BJ (cell line): ENCODE data around the gene KIF6. TPM values are rescaled to one million over a fixed set of nuclear protein-coding genes. Genes with fewer than 3 reads are reported as not detected.
A peak's percentile ranks its signal among the peaks of the same experiment; 100 is the strongest.

Experiments used
- CTCF ChIA-PET: fragments of 350-600 bp; formaldehyde crosslinking; extraction: SDS; loops from one replicate; lab custom pipeline; 2021; ENCODE audit warnings: antibody characterized with exemption, inconsistent platforms; lab: Yijun Ruan, JAX
- POLR2A ChIA-PET: fragments of 300-600 bp; sonication (Branson Sonifier 250); formaldehyde crosslinking; extraction: SDS; loops from one replicate; lab custom pipeline; 2021; ENCODE audit warnings: antibody characterized with exemption; lab: Charles Lee
- DNase-seq: peaks from one replicate; pipeline ENCODE4 v3.0.0-alpha.2; 2011; ENCODE audit warnings: low read depth
- H3K27me3 ChIP-seq: 2 replicates; pipeline ENCODE4 v1.6.0; 2011; ENCODE audit warnings: low read length; ENCODE audit not compliant: control insufficient read depth, insufficient read depth
- H3K36me3 ChIP-seq: 2 replicates; pipeline ENCODE4 v1.5.1; 2011; ENCODE audit warnings: low read length; ENCODE audit not compliant: control insufficient read depth, insufficient read depth
- H3K4me3 ChIP-seq: 2 replicates; pipeline ENCODE4 v1.5.1; 2011; ENCODE audit warnings: low read depth, mild to moderate bottlenecking, control low read depth, low read length
- CTCF ChIP-seq: IDR thresholded peaks from 2 replicates; pipeline ENCODE4 v1.5.1; 2011; ENCODE audit warnings: low read depth, mild to moderate bottlenecking, control low read depth, inconsistent platforms, low read length, moderate library complexity; ENCODE audit not compliant: insufficient read depth
- polyA plus RNA-seq: library from polyadenylated mRNA; depleted of rRNA; stranded (reverse); fragments of >200 nt; gene quantifications from 2 replicates; pipeline ENCODE4 v1.2.3, GENCODE V29; 2011

Gene KIF6
- polyA plus RNA-seq, 1 experiment: 0.56 TPM

- DNase-seq: no peak
- H3K4me3 ChIP-seq: no peak overlapping the region
- no peaks in the 10 kb centered on the region for H3K36me3 ChIP-seq
- no peak for TF ChIP-seq CTCF
- ChIA-PET CTCF (interaction anchor here (0.8 kb wide), 1 partner anchor 8 kb away, joined by 3 read pairs; no protein-coding TSS in a partner anchor), POLR2A (no interaction called here)
- H3K27me3 ChIP-seq: no peaks in the 10 kb centered on the region
Measured at GRCh38 chr6:39666706-39667489, 58.3 kb downstream of the KIF6 start.

- peak; percentile 48 for DNase-seq
- ChIA-PET POLR2A (interaction anchor here (0.6 kb wide), 1 partner anchor 138 kb away, joined by 3 read pairs; no protein-coding TSS in a partner anchor), CTCF (no interaction called here)
- Histone ChIP-seq H3K27me3 (no peaks in the 10 kb centered on the region), H3K36me3 (no peaks in the 10 kb centered on the region), H3K4me3 (no peak overlapping the region)
- no peak for TF ChIP-seq CTCF
Measured at GRCh38 chr6:39665861-39666260, 59.3 kb downstream of the KIF6 start.

GRCh38 chr6:39664173-39664572 is 61.0 kb downstream of the KIF6 start:
- CTCF ChIA-PET: interaction anchor here (0.8 to 1.3 kb wide), 3 partner anchors 22 to 229 kb away, joined by 3 to 4 read pairs (median 3); no protein-coding TSS in a partner anchor
- H3K36me3 ChIP-seq: no peaks in the 10 kb centered on the region
- TF ChIP-seq CTCF: no peak
- H3K4me3 ChIP-seq: no peak overlapping the region
- POLR2A ChIA-PET: no interaction called here
- no peaks in the 10 kb centered on the region for H3K27me3 ChIP-seq
- DNase-seq: no peak

GRCh38 chr6:39657355-39658135 is 67.7 kb downstream of the KIF6 start:
- H3K4me3 ChIP-seq: no peak overlapping the region
- H3K36me3 ChIP-seq: no peaks in the 10 kb centered on the region
- ChIA-PET CTCF (interaction anchor here (0.6 kb wide), 1 partner anchor 45 kb away, joined by 3 read pairs; no protein-coding TSS in a partner anchor), POLR2A (no interaction called here)
- no peak for TF ChIP-seq CTCF
- DNase-seq: no peak
- H3K27me3 ChIP-seq: no peaks in the 10 kb centered on the region

- no peaks in the 10 kb centered on the region for H3K27me3 ChIP-seq
- TF ChIP-seq CTCF: no peak
- ChIA-PET CTCF (interaction anchor here (0.9 to 1.1 kb wide), 2 partner anchors 11 to 24 kb away, joined by 3 read pairs; no protein-coding TSS in a partner anchor), POLR2A (no interaction called here)
- H3K4me3 ChIP-seq: no peak overlapping the region
- no peak for DNase-seq
- no peaks in the 10 kb centered on the region for H3K36me3 ChIP-seq
Measured at GRCh38 chr6:39654121-39654520, 71.1 kb downstream of the KIF6 start.
